HG03025 (cell line): ENCODE results near the gene OBSCN.

Experiments
- ATAC-seq: cut with Tn5 transposase; IDR thresholded peaks from one replicate; pipeline ENCODE4 v1.9.1; 2021; ENCODE audit warnings: mild to moderate bottlenecking, moderate library complexity; ENCODE audit not compliant: unreplicated experiment, low FRiP score

Gene OBSCN

DNA sequence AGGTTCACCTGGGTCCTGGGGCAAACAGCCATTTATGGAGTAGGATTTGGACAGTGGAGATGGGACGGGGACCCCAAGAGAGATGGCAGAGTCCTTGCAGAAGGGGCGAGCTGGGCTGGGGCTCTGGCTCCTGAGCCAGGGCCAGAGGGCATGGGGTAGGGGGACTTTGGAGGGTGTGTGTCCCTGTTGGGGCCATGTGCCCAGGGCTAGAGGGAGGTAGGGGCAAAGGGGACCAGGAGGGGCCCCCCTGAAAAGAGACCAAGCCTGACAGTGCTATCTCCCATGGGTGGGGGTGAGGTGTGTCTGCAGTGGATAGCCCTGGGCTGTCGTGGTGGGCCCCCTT, 106.4 kb downstream of the OBSCN start:
- no peak for ATAC-seq

GRCh38 chr1:228314658-228315483, 107.0 kb downstream of the OBSCN start:
- ATAC-seq: no peak

GRCh38 chr1:228315484-228315944, 107.7 kb downstream of the OBSCN start:
- no peak for ATAC-seq

GRCh38 chr1:228315945-228316588, 108.2 kb downstream of the OBSCN start:
- no peak for ATAC-seq

DNA sequence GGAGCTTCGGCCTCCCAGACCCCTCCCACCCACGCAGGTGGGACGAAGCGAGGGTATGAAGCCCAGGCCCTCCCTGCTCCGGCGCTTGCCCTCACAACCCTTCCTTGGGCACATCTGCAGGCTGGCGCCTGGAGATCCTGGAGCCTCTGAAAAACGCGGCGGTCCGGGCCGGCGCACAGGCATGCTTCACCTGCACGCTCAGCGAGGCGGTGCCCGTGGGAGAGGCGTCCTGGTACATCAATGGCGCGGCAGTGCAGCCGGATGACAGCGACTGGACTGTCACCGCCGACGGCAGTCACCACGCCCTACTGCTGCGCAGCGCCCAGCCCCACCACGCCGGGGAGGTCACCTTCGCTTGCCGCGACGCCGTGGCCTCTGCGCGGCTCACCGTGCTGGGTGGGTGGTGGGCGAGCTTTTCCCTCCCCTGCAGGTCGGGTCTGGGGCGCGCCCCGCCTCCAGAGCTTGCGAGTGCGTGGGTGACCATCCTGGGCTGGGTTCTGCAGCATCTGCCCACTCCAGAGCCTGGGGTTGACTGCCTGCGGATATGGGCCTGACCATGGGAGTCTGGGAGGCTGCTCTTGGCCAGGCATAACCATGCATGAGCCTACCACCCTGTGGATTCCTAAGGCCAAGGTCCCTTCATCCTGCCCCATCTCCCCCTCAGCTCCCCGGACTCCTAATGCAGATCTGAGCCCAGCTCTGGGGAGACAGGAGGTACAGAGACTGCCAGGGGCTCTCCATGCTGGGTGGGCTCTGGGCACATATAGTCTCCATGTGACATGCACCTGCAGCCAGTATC, 108.9 kb downstream of the OBSCN start:
- ATAC-seq: no peak

DNA sequence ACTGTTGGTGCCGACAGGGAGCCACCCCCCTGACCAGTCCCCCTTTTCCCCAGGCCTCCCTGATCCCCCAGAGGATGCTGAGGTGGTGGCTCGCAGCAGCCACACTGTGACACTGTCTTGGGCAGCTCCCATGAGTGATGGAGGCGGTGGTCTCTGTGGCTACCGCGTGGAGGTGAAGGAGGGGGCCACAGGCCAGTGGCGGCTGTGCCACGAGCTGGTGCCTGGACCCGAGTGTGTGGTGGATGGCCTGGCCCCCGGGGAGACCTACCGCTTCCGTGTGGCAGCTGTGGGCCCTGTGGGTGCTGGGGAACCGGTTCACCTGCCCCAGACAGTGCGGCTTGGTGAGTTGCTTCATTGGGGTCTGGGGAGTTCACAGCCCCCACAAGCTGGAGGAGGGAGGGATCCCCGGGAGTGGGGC, 109.6 kb downstream of the OBSCN start:
- ATAC-seq: no peak

- no peak for ATAC-seq
Observed at GRCh38 chr1:228317891-228318810, 110.3 kb downstream of the OBSCN start.

GRCh38 chr1:228318823-228319241, 111.0 kb downstream of the OBSCN start:
- ATAC-seq: no peak

DNA sequence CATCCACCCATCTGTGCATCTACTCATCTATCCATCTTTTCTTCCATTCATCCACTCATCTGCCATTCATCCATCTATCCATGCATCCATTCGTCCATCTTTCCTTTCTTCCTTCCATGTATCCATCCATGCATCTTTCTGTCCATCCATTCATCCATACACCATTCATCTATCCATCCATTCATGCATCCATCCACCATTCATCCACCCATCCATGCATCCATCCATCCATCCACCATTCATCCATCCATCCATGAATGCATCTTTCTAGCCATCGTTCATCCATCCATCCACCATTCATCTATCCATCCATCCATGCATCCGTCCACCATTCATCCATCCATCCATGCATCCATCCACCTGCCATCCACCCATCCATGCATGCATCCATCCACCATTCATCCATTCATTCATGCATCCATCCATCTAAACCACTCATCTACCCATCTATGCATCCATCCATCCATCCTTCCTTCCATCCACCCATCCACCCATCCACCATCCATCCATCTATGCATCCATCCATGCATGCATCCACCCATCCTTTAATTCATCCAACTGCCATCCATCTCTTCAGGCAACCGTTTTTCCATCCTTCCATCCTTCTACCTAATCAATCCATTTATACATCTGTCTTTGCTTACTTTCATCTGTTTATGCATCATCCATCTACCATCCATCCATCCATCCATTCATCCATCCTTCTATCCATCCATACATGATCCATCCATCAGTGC, 111.7 kb downstream of the OBSCN start:
- no peak for ATAC-seq

DNA sequence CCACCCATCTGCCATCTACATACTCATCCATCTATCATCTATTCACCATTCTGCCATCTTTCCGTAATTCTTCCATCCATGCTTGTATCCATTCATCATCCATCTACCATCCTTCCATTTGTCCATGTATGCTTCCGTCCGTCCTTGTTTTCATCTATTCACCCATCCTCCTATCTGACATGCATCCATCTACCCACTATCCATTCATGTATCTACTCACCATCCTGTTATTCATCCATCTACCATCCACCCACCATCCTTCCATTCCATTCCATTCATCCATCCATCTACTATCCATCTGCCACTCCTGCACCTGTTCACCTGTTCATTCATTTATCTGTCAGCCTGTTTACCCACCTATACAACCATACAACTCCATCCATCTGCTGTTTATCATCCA, 112.5 kb downstream of the OBSCN start:
- ATAC-seq: no peak

GRCh38 chr1:228321435-228321834, 113.6 kb downstream of the OBSCN start:
- ATAC-seq: no peak

DNA sequence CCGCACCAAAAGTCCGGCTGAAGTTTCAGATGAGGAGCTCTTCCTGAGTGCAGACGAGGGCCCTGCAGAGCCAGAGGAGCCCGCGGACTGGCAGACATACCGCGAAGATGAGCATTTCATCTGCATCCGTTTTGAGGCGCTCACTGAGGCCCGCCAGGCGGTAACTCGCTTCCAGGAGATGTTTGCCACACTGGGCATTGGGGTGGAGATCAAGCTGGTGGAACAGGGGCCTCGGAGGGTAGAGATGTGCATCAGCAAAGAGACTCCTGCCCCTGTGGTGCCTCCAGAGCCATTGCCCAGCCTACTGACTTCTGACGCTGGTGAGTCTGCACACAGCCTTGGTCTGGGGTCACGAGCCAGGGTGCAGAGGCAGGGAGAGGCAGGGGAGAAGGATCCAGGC, 114.1 kb downstream of the OBSCN start:
- no peak for ATAC-seq

GRCh38 chr1:228323401-228323800, 115.6 kb downstream of the OBSCN start:
- ATAC-seq: no peak

DNA sequence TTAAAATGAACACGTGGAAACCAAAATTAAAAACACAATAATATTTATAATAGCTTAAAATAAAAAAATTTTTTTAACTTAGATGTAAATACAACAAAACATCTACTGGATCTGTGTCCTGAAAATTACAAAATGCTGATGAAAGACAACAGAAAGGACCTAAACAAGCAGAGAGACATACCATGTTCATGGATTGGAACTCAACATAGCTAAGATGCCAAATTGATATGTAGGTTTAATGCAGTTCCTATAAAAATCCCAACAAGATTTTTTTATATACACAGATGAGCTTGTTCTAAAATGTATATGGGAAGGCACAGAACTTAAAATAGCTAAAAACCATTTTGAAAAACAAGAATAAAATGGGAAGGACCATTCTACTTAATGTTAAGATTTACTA, 117.4 kb downstream of the OBSCN start:
- ATAC-seq: no peak

- no peak for ATAC-seq
Observed at GRCh38 chr1:228329887-228330286, 122.0 kb downstream of the OBSCN start.

- ATAC-seq: no peak
Observed at GRCh38 chr1:228332797-228333738, 125.2 kb downstream of the OBSCN start.

GRCh38 chr1:228333739-228334115, 125.9 kb downstream of the OBSCN start:
- no peak for ATAC-seq

DNA sequence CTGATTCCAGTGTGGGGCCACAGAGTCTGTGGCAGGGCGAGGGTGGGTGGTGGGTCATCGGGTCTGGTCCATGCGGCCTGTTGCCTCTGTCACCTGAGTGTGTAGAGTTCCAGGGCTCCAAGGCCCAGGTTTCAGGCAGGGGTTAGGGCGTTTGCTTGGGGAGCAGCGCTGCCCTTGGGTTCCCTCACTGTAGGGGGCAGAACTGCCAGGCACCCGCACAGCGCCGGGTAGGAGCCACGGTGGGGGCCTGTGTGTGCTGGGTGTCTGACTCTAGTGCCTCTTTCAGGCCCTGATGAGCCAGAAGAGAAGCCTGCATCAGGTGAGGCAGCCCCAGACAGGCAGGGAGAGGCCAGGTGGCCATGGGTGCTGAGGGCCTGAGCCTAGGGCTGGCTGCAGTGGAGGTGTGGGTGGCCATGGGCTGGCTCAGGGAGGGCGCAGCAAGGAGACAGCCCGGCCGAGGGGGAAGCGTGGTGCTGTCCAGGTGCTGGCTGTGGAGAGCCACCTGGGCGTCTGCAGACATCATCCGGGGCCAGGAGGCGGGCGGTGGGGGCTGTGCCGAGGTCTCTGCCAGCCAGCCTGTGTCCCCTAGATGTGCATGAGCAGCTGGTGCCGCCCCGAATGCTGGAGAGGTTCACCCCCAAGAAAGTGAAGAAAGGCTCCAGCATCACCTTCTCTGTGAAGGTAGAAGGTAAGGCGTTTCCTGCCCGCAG, 126.5 kb downstream of the OBSCN start:
- ATAC-seq: no peak
